GM23248 (cell line): ENCODE results near the gene CP. TPM values are rescaled to one million over a fixed set of nuclear protein-coding genes. Genes with fewer than 3 reads are reported as not detected.
A peak's percentile ranks its signal among the peaks of the same experiment; 100 is the strongest.

Experiments used
- DNase-seq: peaks from one replicate; pipeline ENCODE4 v3.0.0-alpha.2; 2015
- H2AFZ ChIP-seq: fragments of 200-600 bp; sonication (generic); 2 replicates; pipeline ENCODE4 v1.6.1; 2016; ENCODE audit warnings: antibody characterized with exemption
- H3F3A ChIP-seq: fragments of 200-600 bp; sonication (generic); 2 replicates; pipeline ENCODE4 v1.6.1; 2016; ENCODE audit warnings: mild to moderate bottlenecking, antibody characterized with exemption, mixed run types; ENCODE audit not compliant: insufficient read depth
- H3K27ac ChIP-seq: fragments of 200-600 bp; sonication (generic); 2 replicates; pipeline ENCODE4 v1.5.1; 2016; ENCODE audit warnings: mild to moderate bottlenecking
- H3K27me3 ChIP-seq: fragments of 200-600 bp; sonication (generic); replicated peaks from 2 replicates; pipeline ENCODE4 v1.6.1; 2016; ENCODE audit warnings: mild to moderate bottlenecking; ENCODE audit not compliant: insufficient read depth
- H3K36me3 ChIP-seq: fragments of 200-600 bp; sonication (generic); 2 replicates; pipeline ENCODE4 v1.6.1; 2016; ENCODE audit warnings: low read depth, mild to moderate bottlenecking
- H3K4me1 ChIP-seq: fragments of 200-600 bp; sonication (generic); 2 replicates; pipeline ENCODE4 v1.6.1; 2016; ENCODE audit warnings: mild to moderate bottlenecking; ENCODE audit not compliant: insufficient read depth
- H3K4me2 ChIP-seq: fragments of 200-600 bp; sonication (generic); one replicate; pipeline ENCODE4 v1.6.1; 2016; ENCODE audit warnings: mild to moderate bottlenecking; ENCODE audit not compliant: unreplicated experiment
- H3K4me3 ChIP-seq: fragments of 200-600 bp; sonication (generic); 2 replicates; pipeline ENCODE4 v1.5.1; 2016; ENCODE audit warnings: mild to moderate bottlenecking
- H3K79me2 ChIP-seq: fragments of 200-600 bp; sonication (generic); 2 replicates; pipeline ENCODE4 v1.6.1; 2016; ENCODE audit warnings: mild to moderate bottlenecking; ENCODE audit not compliant: insufficient read depth
- H3K9ac ChIP-seq: fragments of 200-600 bp; sonication (generic); 2 replicates; pipeline ENCODE4 v1.6.1; 2016; ENCODE audit warnings: mild to moderate bottlenecking
- H3K9me2 ChIP-seq: fragments of 200-600 bp; sonication (generic); 2 replicates; pipeline ENCODE4 v1.6.1; 2016; ENCODE audit warnings: mixed run types, mild to moderate bottlenecking, moderate library complexity; ENCODE audit not compliant: insufficient read depth
- H3K9me3 ChIP-seq: fragments of 200-600 bp; sonication (generic); one replicate; pipeline ENCODE4 v1.6.1; 2017; ENCODE audit warnings: low read depth
- H4K20me1 ChIP-seq: fragments of 200-600 bp; sonication (generic); 2 replicates; pipeline ENCODE4 v1.6.0; 2016; ENCODE audit not compliant: insufficient read depth
- EZH2 ChIP-seq: fragments of 200-600 bp; sonication (generic); IDR thresholded peaks from 2 replicates; pipeline ENCODE4 v1.6.1; 2018; ENCODE audit warnings: antibody characterized with exemption, mild to moderate bottlenecking; ENCODE audit not compliant: insufficient read depth, poor library complexity, severe bottlenecking
- EZH2phosphoT487 ChIP-seq: fragments of 200-600 bp; sonication (generic); IDR thresholded peaks from 2 replicates; pipeline ENCODE4 v1.6.1; 2018; ENCODE audit warnings: antibody characterized with exemption, moderate library complexity, mild to moderate bottlenecking, low read depth; ENCODE audit not compliant: insufficient read depth
- WGBS, 2 experiments: methylation state at CpG; one replicate each; pipeline ENCODE4 v1.1.6; 2015 to 2017; ENCODE audit warnings: low lambda C conversion rate in 2 of 2, low coverage in 1 of 2; ENCODE audit errors: missing lambda C conversion rate in 2 of 2; 5-methylcytosine and 5-hydroxymethylcytosine counted together
- in situ Hi-C: fragments of 300-500 bp; cut with MboI; formaldehyde crosslinking; loops from 2 replicates; pipeline ENCODE4 v1.15.0; 2020
- polyA plus RNA-seq: library from polyadenylated mRNA; unstranded; fragments of >200 nt; fragmentation: Nextera tagmentation; extraction: Ambion mirVana; gene quantifications from 2 replicates; pipeline ENCODE4 v1.2.1, GENCODE V29; 2016
- total RNA-seq: library from RNA; depleted of rRNA; stranded (reverse); fragments of >200 nt; shearing (Covaris generic); gene quantifications from 2 replicates; pipeline ENCODE4 v1.2.3, GENCODE V29; 2014

CP gene
- total and polyA plus RNA-seq, 2 experiments from 2014 or later, result not detected

- TF ChIP-seq EZH2 (no peak), EZH2phosphoT487 (no peak)
- in situ Hi-C loops, result no loop called here
These were observed 33.1 kb downstream of the CP start for GRCh38 chr3:149188494-149188893.

GRCh38 chr3:149186721-149187120 lies 34.9 kb downstream of the CP start:
- Histone ChIP-seq H3F3A (no peaks in the 10 kb centered on the region), H3K9me3 (no peaks in the 10 kb centered on the region), H3K27ac (no peak overlapping the region), H3K9ac (no peak overlapping the region), H3K36me3 (no peaks in the 10 kb centered on the region), H2AFZ (no peak overlapping the region), H3K4me2 (no peak overlapping the region), H3K79me2 (no peaks in the 10 kb centered on the region), H3K27me3 (no peaks in the 10 kb centered on the region), H3K4me1 (no peaks in the 10 kb centered on the region), H3K9me2 (no peaks in the 10 kb centered on the region), H4K20me1 (no peaks in the 10 kb centered on the region), H3K4me3 (no peak overlapping the region)
- DNase-seq, result no peak
- 99 to 100% methylated on average over 3 of the region's 3 CpGs for WGBS, 2 experiments
- no peak for TF ChIP-seq EZH2
- TF ChIP-seq EZH2phosphoT487, result no peak
- in situ Hi-C loops, result no loop called here

More at GRCh38 chr3:149188494-149188893, 33.1 kb downstream of the CP start:
- Histone ChIP-seq H3K79me2 (no peaks in the 10 kb centered on the region), H3K9me2 (no peaks in the 10 kb centered on the region), H2AFZ (no peak overlapping the region), H3F3A (no peaks in the 10 kb centered on the region), H3K9me3 (no peaks in the 10 kb centered on the region), H3K36me3 (no peaks in the 10 kb centered on the region), H3K27ac (no peak overlapping the region), H3K4me2 (no peak overlapping the region), H3K4me1 (no peaks in the 10 kb centered on the region), H3K9ac (no peak overlapping the region), H4K20me1 (no peaks in the 10 kb centered on the region), H3K27me3 (no peaks in the 10 kb centered on the region), H3K4me3 (no peak overlapping the region)
- WGBS, 2 experiments, result 95 to 100% methylated on average over 2 of the region's 2 CpGs
- no peak for DNase-seq

GRCh38 chr3:149186219-149186618 lies 35.4 kb downstream of the CP start:
- Histone ChIP-seq H3K4me2 (no peak overlapping the region), H3K9me2 (no peaks in the 10 kb centered on the region), H2AFZ (no peak overlapping the region), H3F3A (peaks cover under 1% of the 10 kb centered on the region; the same call in 1 of the 2 replicates), H3K9ac (no peak overlapping the region), H4K20me1 (no peaks in the 10 kb centered on the region), H3K9me3 (no peaks in the 10 kb centered on the region), H3K4me1 (peaks cover under 1% of the 10 kb centered on the region; the same call in 1 of the 2 replicates), H3K79me2 (no peaks in the 10 kb centered on the region), H3K4me3 (no peak overlapping the region), H3K27ac (no peak overlapping the region), H3K27me3 (no peaks in the 10 kb centered on the region), H3K36me3 (no peaks in the 10 kb centered on the region)
- TF ChIP-seq EZH2phosphoT487, result no peak
- no peak for DNase-seq
- WGBS, 2 experiments, result 97% methylated on average over 2 of the region's 2 CpGs
- in situ Hi-C loops, result no loop called here

GRCh38 chr3:149181182-149181581 lies 40.4 kb downstream of the CP start:
- no peak overlapping the region for H3K4me2 ChIP-seq
- H3K9me2 ChIP-seq, result no peaks in the 10 kb centered on the region
- TF ChIP-seq EZH2phosphoT487 (no peak), EZH2 (no peak)
- no peak overlapping the region for H2AFZ ChIP-seq
- H3K79me2 ChIP-seq, result no peaks in the 10 kb centered on the region
- H3K9me3 ChIP-seq, result no peaks in the 10 kb centered on the region
- H4K20me1 ChIP-seq, result no peaks in the 10 kb centered on the region
- peaks cover 33% of the 10 kb centered on the region for H3K4me1 ChIP-seq
- H3K4me3 ChIP-seq, result no peak overlapping the region
- H3F3A ChIP-seq, result peaks cover 38% of the 10 kb centered on the region
- no peak for DNase-seq
- 95 to 100% methylated on average over 2 of the region's 2 CpGs for WGBS, 2 experiments
- no peak overlapping the region for H3K27ac ChIP-seq
- 0 out of 2 replicates have a peak, but pooled peaks cover 3% of the 10 kb centered on the region for H3K36me3 ChIP-seq
- in situ Hi-C loops, result no loop called here
- no peaks in the 10 kb centered on the region for H3K27me3 ChIP-seq
- H3K9ac ChIP-seq, result no peak overlapping the region

GRCh38 chr3:149180057-149180573 lies 41.5 kb downstream of the CP start:
- peak; percentile 100 for DNase-seq
- H3K36me3 ChIP-seq, result 0 out of 2 replicates have a peak, but pooled peaks cover 3% of the 10 kb centered on the region
- H2AFZ ChIP-seq, result peak overlapping the region; percentile 54
- no peak overlapping the region for H3K4me3 ChIP-seq
- 0 to 1% methylated on average over 7 of the region's 7 CpGs for WGBS, 2 experiments
- peaks cover 38% of the 10 kb centered on the region for H3F3A ChIP-seq
- H3K4me2 ChIP-seq, result peak overlapping the region; percentile 58
- H3K9me3 ChIP-seq, result no peaks in the 10 kb centered on the region
- no peaks in the 10 kb centered on the region for H3K27me3 ChIP-seq
- in situ Hi-C loops, result no loop called here
- H3K79me2 ChIP-seq, result no peaks in the 10 kb centered on the region
- H3K9ac ChIP-seq, result peak overlapping the region; percentile 60
- H3K27ac ChIP-seq, result peak overlapping the region; percentile 92
- no peak for TF ChIP-seq EZH2phosphoT487
- TF ChIP-seq EZH2, result no peak
- no peaks in the 10 kb centered on the region for H4K20me1 ChIP-seq
- H3K4me1 ChIP-seq, result peaks cover 33% of the 10 kb centered on the region
- no peaks in the 10 kb centered on the region for H3K9me2 ChIP-seq
